MM.1S (cell line): ENCODE data around the gene MYL10.

ENCODE experiments used
- DNase-seq: peaks from one replicate; pipeline ENCODE4 v3.0.0-alpha.2; 2015
- H2AFZ ChIP-seq: fragments of 300-600 bp; sonication (generic); 2 replicates; pipeline ENCODE4 v1.6.0; 2016; ENCODE audit warnings: antibody characterized with exemption, low read length
- H3F3A ChIP-seq: fragments of 300-600 bp; sonication (generic); 2 replicates; pipeline ENCODE4 v1.6.1; 2016; ENCODE audit warnings: mild to moderate bottlenecking, antibody characterized with exemption, low read length, moderate library complexity, mixed read lengths; ENCODE audit not compliant: insufficient read depth
- H3K27ac ChIP-seq: fragments of 300-600 bp; sonication (generic); 2 replicates; pipeline ENCODE4 v1.5.1; 2016; ENCODE audit warnings: mild to moderate bottlenecking, low read length
- H3K27me3 ChIP-seq: fragments of 300-600 bp; sonication (generic); replicated peaks from 2 replicates; pipeline ENCODE4 v1.6.0; 2016; ENCODE audit warnings: low read length; ENCODE audit not compliant: insufficient read depth
- H3K36me3 ChIP-seq: fragments of 300-600 bp; sonication (generic); replicated peaks from 2 replicates; pipeline ENCODE4 v1.6.1; 2016; ENCODE audit warnings: mild to moderate bottlenecking, low read length, mixed read lengths; ENCODE audit not compliant: insufficient read depth
- H3K4me1 ChIP-seq: fragments of 300-600 bp; sonication (generic); 2 replicates; pipeline ENCODE4 v1.6.1; 2016; ENCODE audit warnings: low read length, mixed read lengths
- H3K4me2 ChIP-seq: fragments of 300-600 bp; sonication (generic); 2 replicates; pipeline ENCODE4 v1.6.0; 2016; ENCODE audit warnings: low read depth, low read length
- H3K4me3 ChIP-seq: fragments of 300-600 bp; sonication (generic); 2 replicates; pipeline ENCODE4 v1.5.1; 2016; ENCODE audit warnings: low read length, mixed read lengths
- H3K79me2 ChIP-seq: fragments of 300-600 bp; sonication (generic); 2 replicates; pipeline ENCODE4 v1.6.1; 2016; ENCODE audit warnings: mixed run types, low read length, mixed read lengths
- H3K9ac ChIP-seq: fragments of 300-600 bp; sonication (generic); 2 replicates; pipeline ENCODE4 v1.6.1; 2016; ENCODE audit warnings: low read length, mixed read lengths
- H3K9me2 ChIP-seq: fragments of 300-600 bp; sonication (generic); replicated peaks from 2 replicates; pipeline ENCODE4 v1.6.1; 2016; ENCODE audit warnings: mild to moderate bottlenecking, low read length, mixed read lengths; ENCODE audit not compliant: insufficient read depth
- H3K9me3 ChIP-seq: fragments of 300-600 bp; sonication (generic); replicated peaks from 2 replicates; pipeline ENCODE4 v1.6.1; 2016; ENCODE audit warnings: mild to moderate bottlenecking, low read length, mixed read lengths; ENCODE audit not compliant: insufficient read depth
- H4K20me1 ChIP-seq: fragments of 300-600 bp; sonication (generic); 2 replicates; pipeline ENCODE4 v1.6.1; 2016; ENCODE audit warnings: mild to moderate bottlenecking, low read length, moderate library complexity, mixed read lengths; ENCODE audit not compliant: insufficient read depth
- CTCF ChIP-seq: fragments of 300-600 bp; sonication (generic); IDR thresholded peaks from 2 replicates; pipeline ENCODE4 v1.5.1; 2016; ENCODE audit warnings: antibody characterized with exemption, low read length, mixed read lengths
- EZH2 ChIP-seq: fragments of 300-600 bp; sonication (generic); optimal IDR thresholded peaks from 2 replicates; pipeline ENCODE3; 2017; ENCODE audit warnings: low read depth, mild to moderate bottlenecking, antibody characterized with exemption, low read length, mixed read lengths
- EZH2phosphoT487 ChIP-seq: fragments of 300-600 bp; sonication (generic); IDR thresholded peaks from 2 replicates; pipeline ENCODE4 v1.6.1; 2018; ENCODE audit warnings: antibody characterized with exemption, low read length

Gene MYL10

GRCh38 chr7:101677391-101677790 lies 48.3 kb upstream of the MYL10 start:
- H2AFZ ChIP-seq, result no peak overlapping the region
- no peaks in the 10 kb centered on the region for H3K27me3 ChIP-seq
- H3F3A ChIP-seq, result no peaks in the 10 kb centered on the region
- no peak for DNase-seq
- no peaks in the 10 kb centered on the region for H3K4me1 ChIP-seq
- H3K4me3 ChIP-seq, result no peak overlapping the region
- H3K9me2 ChIP-seq, result no peaks in the 10 kb centered on the region
- H3K36me3 ChIP-seq, result no peaks in the 10 kb centered on the region
- no peaks in the 10 kb centered on the region for H3K79me2 ChIP-seq
- H4K20me1 ChIP-seq, result no peaks in the 10 kb centered on the region
- TF ChIP-seq EZH2, result no peak
- no peak for TF ChIP-seq CTCF
- no peak for TF ChIP-seq EZH2phosphoT487
- no peak overlapping the region for H3K9ac ChIP-seq
- no peak overlapping the region for H3K27ac ChIP-seq
- H3K4me2 ChIP-seq, result no peak overlapping the region
- H3K9me3 ChIP-seq, result no peaks in the 10 kb centered on the region

GRCh38 chr7:101676956-101677355 lies 47.9 kb upstream of the MYL10 start:
- Histone ChIP-seq H3K79me2 (no peaks in the 10 kb centered on the region), H3K4me2 (no peak overlapping the region), H3F3A (no peaks in the 10 kb centered on the region), H3K27me3 (no peaks in the 10 kb centered on the region), H3K9me3 (no peaks in the 10 kb centered on the region), H3K36me3 (no peaks in the 10 kb centered on the region), H3K4me1 (no peaks in the 10 kb centered on the region), H3K9ac (no peak overlapping the region), H4K20me1 (no peaks in the 10 kb centered on the region), H3K9me2 (no peaks in the 10 kb centered on the region), H2AFZ (no peak overlapping the region), H3K4me3 (no peak overlapping the region), H3K27ac (no peak overlapping the region)
- TF ChIP-seq EZH2phosphoT487 (no peak), EZH2 (no peak), CTCF (no peak)
- no peak for DNase-seq

GRCh38 chr7:101676062-101676598 lies 47.0 kb upstream of the MYL10 start:
- Histone ChIP-seq H3K4me2 (no peak overlapping the region), H3K9me3 (no peaks in the 10 kb centered on the region), H4K20me1 (no peaks in the 10 kb centered on the region), H3K9me2 (no peaks in the 10 kb centered on the region), H3K9ac (no peak overlapping the region), H3K4me1 (no peaks in the 10 kb centered on the region), H3F3A (no peaks in the 10 kb centered on the region), H2AFZ (no peak overlapping the region), H3K36me3 (no peaks in the 10 kb centered on the region), H3K27me3 (no peaks in the 10 kb centered on the region), H3K4me3 (no peak overlapping the region), H3K79me2 (no peaks in the 10 kb centered on the region), H3K27ac (no peak overlapping the region)
- TF ChIP-seq EZH2 (no peak), CTCF (no peak), EZH2phosphoT487 (no peak)
- no peak for DNase-seq
